A549 (cell line): ENCODE results near the gene HS6ST3.

Experiments
- CTCF ChIP-seq: fragments of >200 bp; sonication (Bioruptor Twin); formaldehyde crosslinking; IDR thresholded peaks from 3 replicates; pipeline ENCODE4 v1.5.1; 2016
- EP300 ChIP-seq, 2 experiments: fragments of >200 bp; sonication (Bioruptor Twin); formaldehyde crosslinking; IDR thresholded peaks; 2 replicates in 1 of 2; 3 replicates in 1 of 2; pipeline ENCODE4 v1.6.1; 2016 to 2017
- JUNB ChIP-seq: fragments of >200 bp; sonication (Bioruptor Twin); formaldehyde crosslinking; IDR thresholded peaks from 2 replicates; pipeline ENCODE4 v1.6.1; 2016

GRCh38 chr13:96199315-96199714 lies 109.4 kb downstream of the HS6ST3 start:
- no peak for TF ChIP-seq CTCF
- TF ChIP-seq EP300 (IDR thresholded peaks at IDR 0.05) = no peak
- no peak for TF ChIP-seq JUNB
